ENCODE data around the gene CFAP46. TPM values are rescaled to one million over a fixed set of nuclear protein-coding genes. Genes with fewer than 3 reads are reported as not detected.

Gene CFAP46
- total and polyA plus RNA-seq, 9 donors: 0.50 to 22.4 (median 1.6) TPM; not detected in 1

- peak in 4 of 5 donors; percentile 1 to 19 (median 7) for DNase-seq
- TF ChIP-seq EP300 (IDR thresholded peaks at IDR 0.05) (no peak), CTCF (IDR thresholded peaks at IDR 0.05) (no peak), POLR2A (IDR thresholded peaks at IDR 0.05) (no peak)
- Histone ChIP-seq H3K36me3 (no peaks in the 10 kb centered on the region), H3K4me3 (no peak overlapping the region), H3K9me3 (no peaks in the 10 kb centered on the region), H3K27ac (no peak overlapping the region), H3K27me3 (no peaks in the 10 kb centered on the region), H3K4me1 (ENCODE audit: insufficient read depth) (no peaks in the 10 kb centered on the region)
- WGBS, 3 donors: 5 to 14% (median 6%) methylated on average over 34 of the region's 34 CpGs
- intact Hi-C loops (cut with DNase I): no loop called here
These were observed 79.6 kb downstream of the CFAP46 start for GRCh38 chr10:132862485-132863420.

GRCh38 chr10:132861884-132862461 is 80.4 kb downstream of the CFAP46 start:
- 46 to 49% (median 47%) methylated on average over 24 of the region's 24 CpGs for WGBS, 3 donors
- no peaks in the 10 kb centered on the region for H3K4me1 ChIP-seq (ENCODE audit: insufficient read depth)
- no peaks in the 10 kb centered on the region for H3K9me3 ChIP-seq
- no peak for TF ChIP-seq CTCF (IDR thresholded peaks at IDR 0.05)
- TF ChIP-seq POLR2A (IDR thresholded peaks at IDR 0.05): no peak
- no peak for TF ChIP-seq EP300 (IDR thresholded peaks at IDR 0.05)
- H3K36me3 ChIP-seq: no peaks in the 10 kb centered on the region
- peak in 3 of 5 donors; percentile 13 to 31 (median 14) for DNase-seq
- no peak overlapping the region for H3K27ac ChIP-seq
- no peaks in the 10 kb centered on the region for H3K27me3 ChIP-seq
- intact Hi-C loops (cut with DNase I): no loop called here
- no peak overlapping the region for H3K4me3 ChIP-seq

- no peak overlapping the region for H3K27ac ChIP-seq
- WGBS, 3 donors: 70 to 80% (median 74%) methylated on average over 19 to 22 of the region's 22 CpGs
- no peaks in the 10 kb centered on the region for H3K9me3 ChIP-seq
- H3K4me3 ChIP-seq: no peak overlapping the region
- TF ChIP-seq CTCF (IDR thresholded peaks at IDR 0.05) (no peak), EP300 (IDR thresholded peaks at IDR 0.05) (no peak), POLR2A (IDR thresholded peaks at IDR 0.05) (no peak)
- intact Hi-C loops (cut with DNase I): no loop called here
- no peaks in the 10 kb centered on the region for H3K36me3 ChIP-seq
- H3K4me1 ChIP-seq (ENCODE audit: insufficient read depth): no peaks in the 10 kb centered on the region
- no peaks in the 10 kb centered on the region for H3K27me3 ChIP-seq
- peak in 3 of 5 donors; percentile 1 to 11 (median 2) for DNase-seq
These were observed 81.2 kb downstream of the CFAP46 start for GRCh38 chr10:132861116-132861691.

GRCh38 chr10:132860532-132860931 is 81.8 kb downstream of the CFAP46 start:
- Histone ChIP-seq H3K27ac (no peak overlapping the region), H3K36me3 (no peaks in the 10 kb centered on the region), H3K9me3 (no peaks in the 10 kb centered on the region), H3K4me3 (no peak overlapping the region), H3K27me3 (no peaks in the 10 kb centered on the region), H3K4me1 (ENCODE audit: insufficient read depth) (no peaks in the 10 kb centered on the region)
- intact Hi-C loops (cut with DNase I): no loop called here
- TF ChIP-seq CTCF (IDR thresholded peaks at IDR 0.05) (no peak), POLR2A (IDR thresholded peaks at IDR 0.05) (no peak), EP300 (IDR thresholded peaks at IDR 0.05) (no peak)
- 92 to 93% (median 93%) methylated on average over 16 of the region's 16 CpGs for WGBS, 3 donors
- peak in 3 of 5 donors; percentile 2 to 11 (median 4) for DNase-seq

Measured in ovary (tissue), 9 donors.